GM10248 (cell line): ENCODE results near the gene LIN54.
A peak's percentile ranks its signal among the peaks of the same experiment; 100 is the strongest.
"Not testable (repeated sequence)": the region's sequence is repeated elsewhere in the genome, so short reads cannot be mapped to it uniquely, and the experiment has no call there.

Experiments used
- CTCF ChIA-PET: fragments of 300-600 bp; sonication (Branson Sonifier 250); formaldehyde crosslinking; extraction: SDS; loops from one replicate; lab custom pipeline; 2021; ENCODE audit warnings: antibody characterized with exemption; lab: Yijun Ruan, JAX
- POLR2A ChIA-PET: fragments of 350-650 bp; sonication (Branson Sonifier 250); formaldehyde crosslinking; extraction: SDS; loops from one replicate; lab custom pipeline; 2020; ENCODE audit warnings: antibody characterized with exemption; lab: Yijun Ruan, JAX
- DNase-seq: peaks from one replicate; pipeline ENCODE4 v3.0.0; 2012; ENCODE audit errors: extremely low spot score
- TF ChIP-seq, protein P1 (sequence below): IDR thresholded peaks from 2 replicates; pipeline ENCODE4 v1.5.1; 2012; ENCODE audit warnings: mild to moderate bottlenecking, low read depth; ENCODE audit errors: extremely low read depth, missing control alignments, control extremely low read depth

Gene LIN54

DNA sequence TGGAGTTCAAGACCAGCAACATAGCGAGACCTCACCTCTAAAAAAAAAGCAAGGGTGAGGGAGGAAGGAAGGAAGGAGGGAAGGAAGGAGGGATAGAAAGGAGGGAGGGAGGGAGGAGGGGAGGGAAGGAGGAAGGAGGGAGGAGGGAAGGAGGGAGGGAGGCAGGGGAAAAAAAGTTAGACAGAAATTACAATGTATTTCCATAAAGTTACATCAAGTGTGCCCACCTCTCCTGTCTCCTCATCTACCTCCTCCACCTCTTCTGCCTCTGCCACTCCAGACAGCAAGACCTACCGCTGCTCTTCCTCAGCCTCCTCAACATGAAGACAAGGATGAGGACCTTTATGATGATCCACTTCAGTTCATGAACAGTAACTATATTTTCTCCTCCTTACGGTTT, 8.3 kb downstream of the LIN54 start:
- CTCF ChIA-PET = interaction anchor here (1.6 kb wide), 1 partner anchor 11 kb away, joined by 4 read pairs; no protein-coding TSS in a partner anchor
- POLR2A ChIA-PET = interaction anchor here (0.6 kb wide), 2 partner anchors 17 to 53 kb away, joined by 3 to 4 read pairs; no protein-coding TSS in a partner anchor
- TF ChIP-seq, protein P1, sequence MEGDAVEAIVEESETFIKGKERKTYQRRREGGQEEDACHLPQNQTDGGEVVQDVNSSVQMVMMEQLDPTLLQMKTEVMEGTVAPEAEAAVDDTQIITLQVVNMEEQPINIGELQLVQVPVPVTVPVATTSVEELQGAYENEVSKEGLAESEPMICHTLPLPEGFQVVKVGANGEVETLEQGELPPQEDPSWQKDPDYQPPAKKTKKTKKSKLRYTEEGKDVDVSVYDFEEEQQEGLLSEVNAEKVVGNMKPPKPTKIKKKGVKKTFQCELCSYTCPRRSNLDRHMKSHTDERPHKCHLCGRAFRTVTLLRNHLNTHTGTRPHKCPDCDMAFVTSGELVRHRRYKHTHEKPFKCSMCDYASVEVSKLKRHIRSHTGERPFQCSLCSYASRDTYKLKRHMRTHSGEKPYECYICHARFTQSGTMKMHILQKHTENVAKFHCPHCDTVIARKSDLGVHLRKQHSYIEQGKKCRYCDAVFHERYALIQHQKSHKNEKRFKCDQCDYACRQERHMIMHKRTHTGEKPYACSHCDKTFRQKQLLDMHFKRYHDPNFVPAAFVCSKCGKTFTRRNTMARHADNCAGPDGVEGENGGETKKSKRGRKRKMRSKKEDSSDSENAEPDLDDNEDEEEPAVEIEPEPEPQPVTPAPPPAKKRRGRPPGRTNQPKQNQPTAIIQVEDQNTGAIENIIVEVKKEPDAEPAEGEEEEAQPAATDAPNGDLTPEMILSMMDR = no peak
- no peak for DNase-seq

DNA sequence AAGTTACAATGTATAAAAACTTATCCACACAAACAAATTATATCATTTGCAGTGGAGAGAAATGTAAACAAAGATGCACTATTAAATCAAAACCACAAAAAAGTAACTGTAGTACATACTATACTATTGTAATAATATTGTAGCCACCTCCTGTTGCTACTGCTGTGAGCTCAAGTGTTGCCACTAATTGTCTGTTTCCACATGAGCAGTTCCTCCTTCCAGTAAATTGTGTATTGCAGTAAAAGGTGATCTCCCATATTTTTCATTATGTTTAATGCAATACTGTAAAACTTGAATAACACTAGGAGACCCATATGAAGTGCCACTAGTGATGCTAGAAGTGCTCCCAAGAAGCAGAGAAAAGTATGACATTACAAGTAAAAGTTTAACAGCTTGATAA, 11.7 kb downstream of the LIN54 start:
- no peak for DNase-seq
- TF ChIP-seq, protein P1 = no peak
- ChIA-PET CTCF (interaction anchor here (1.0 to 1.3 kb wide), 3 partner anchors 8 to 11 kb away, joined by 3 to 5 read pairs (median 4); no protein-coding TSS in a partner anchor), POLR2A (interaction anchor here (0.8 kb wide), 1 partner anchor 99 kb away, joined by 3 read pairs; the partner anchor contains the start of gene THAP9)

DNA sequence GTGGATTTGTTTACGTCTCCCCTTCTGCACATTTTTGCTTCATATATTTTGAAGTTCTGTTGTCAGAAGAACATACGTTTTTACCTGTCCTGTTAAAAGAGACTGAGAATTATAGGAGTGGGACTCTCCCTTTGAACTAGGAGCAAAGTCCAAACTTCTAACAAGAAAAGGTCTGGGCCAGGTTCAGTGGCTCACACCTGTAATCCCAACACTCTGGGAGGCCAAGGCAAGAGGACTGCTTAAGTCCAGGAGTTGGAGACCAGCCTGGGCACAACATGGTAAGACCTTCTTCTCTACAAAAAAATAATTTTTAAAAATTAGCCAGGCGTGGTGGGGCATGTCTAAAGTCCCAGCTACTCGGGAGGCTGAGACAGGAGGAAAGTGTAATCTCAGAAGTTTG, 15.8 kb downstream of the LIN54 start:
- POLR2A ChIA-PET = no interaction called here
- CTCF ChIA-PET = interaction anchor here (0.7 to 1.3 kb wide), 2 partner anchors 11 to 15 kb away, joined by 3 to 6 read pairs; no protein-coding TSS in a partner anchor
- TF ChIP-seq, protein P1 = no peak
- DNase-seq = no peak

DNA sequence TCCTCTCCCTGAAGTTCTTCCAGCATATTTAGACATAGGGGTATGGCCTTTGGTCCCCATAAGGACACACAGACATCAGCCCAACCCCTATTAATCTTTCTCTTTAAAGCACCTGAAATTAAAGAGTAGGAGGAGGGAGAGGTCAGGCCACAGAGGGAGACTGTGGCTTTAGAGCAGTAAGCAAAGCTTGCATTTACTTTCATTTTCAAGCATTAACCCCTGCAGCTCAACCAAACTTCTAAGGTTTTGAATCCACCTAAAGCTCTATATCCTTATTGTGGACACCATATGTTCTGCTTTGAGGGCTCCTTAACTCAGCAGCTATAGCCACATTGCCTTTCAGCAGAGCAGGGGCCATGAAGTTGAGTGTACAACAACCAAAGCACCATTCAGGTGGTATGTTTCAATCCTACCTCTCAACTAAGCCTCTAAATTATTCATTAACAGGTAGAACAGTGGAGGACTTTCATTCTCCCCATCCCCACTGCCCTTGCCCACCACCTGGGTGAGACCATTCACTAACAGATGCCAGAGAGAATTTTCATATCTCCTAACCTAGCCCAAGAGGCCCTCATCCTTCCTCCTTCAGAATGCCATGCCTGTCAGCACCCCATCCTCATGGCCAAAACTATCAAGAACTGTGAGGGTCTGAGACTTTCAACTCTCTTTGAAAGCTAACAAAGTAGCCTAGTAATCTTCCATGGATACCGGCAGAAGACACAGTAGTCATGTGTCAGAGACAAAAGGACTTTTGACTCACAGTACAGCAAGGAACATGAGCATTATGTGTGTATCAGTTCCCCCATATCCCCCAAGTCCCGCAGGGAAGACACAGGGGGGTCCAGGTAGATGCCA, 20.8 kb downstream of the LIN54 start:
- TF ChIP-seq, protein P1 = no peak
- peak; percentile 65 for DNase-seq
- ChIA-PET CTCF (interaction anchor here (0.9 to 2.3 kb wide), 8 partner anchors 9 to 23 kb away, joined by 3 to 9 read pairs (median 5); no protein-coding TSS in a partner anchor), POLR2A (no interaction called here)

DNA sequence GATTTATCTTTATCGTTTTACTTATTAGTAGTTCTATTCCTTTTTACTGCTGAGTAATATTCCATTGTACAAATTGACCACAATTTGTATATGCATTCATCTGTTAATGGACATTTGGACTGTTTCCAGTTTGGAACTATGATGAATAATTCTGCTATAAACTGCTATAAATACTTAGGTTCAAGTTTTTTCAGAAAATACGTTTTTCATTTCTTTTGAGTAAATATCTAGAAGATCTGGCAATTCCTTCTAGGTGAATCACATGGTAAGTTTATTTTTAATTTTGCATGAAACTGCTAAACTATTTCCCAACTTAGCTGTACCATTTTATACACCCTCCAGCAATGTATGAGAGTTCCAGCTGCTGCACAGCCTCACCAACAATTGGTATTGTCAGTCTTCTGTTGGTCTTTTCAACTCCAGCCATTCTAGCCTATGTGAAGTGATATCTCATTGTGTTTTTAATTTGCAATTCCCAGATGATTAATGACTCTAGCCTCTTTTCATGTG, 22.2 kb downstream of the LIN54 start:
- ChIA-PET CTCF (interaction anchor here (1.8 to 2.3 kb wide), 2 partner anchors 10 to 22 kb away, joined by 3 to 5 read pairs; no protein-coding TSS in a partner anchor), POLR2A (no interaction called here)
- TF ChIP-seq, protein P1 = no peak
- no peak for DNase-seq

DNA sequence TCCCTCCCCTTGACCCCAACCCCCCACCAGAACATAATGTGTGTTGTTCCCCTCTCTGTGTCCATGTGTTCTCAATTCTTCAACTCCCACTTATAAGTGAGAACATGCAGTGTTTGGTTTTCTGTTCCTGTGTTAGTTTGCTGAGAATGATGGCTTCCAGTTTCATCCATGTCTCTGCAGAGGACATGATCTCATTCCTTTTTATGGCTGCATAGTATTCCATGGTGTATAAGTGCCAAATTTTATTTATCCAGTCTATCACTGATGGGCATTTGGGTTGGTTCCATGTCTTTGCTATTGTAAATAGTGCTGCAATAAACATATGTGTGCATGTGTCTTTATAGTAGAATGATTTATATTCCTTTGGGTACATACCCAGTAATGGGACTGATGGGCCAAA, 23.1 kb downstream of the LIN54 start:
- POLR2A ChIA-PET, DNase-seq, CTCF ChIA-PET: not testable (repeated sequence)

DNA sequence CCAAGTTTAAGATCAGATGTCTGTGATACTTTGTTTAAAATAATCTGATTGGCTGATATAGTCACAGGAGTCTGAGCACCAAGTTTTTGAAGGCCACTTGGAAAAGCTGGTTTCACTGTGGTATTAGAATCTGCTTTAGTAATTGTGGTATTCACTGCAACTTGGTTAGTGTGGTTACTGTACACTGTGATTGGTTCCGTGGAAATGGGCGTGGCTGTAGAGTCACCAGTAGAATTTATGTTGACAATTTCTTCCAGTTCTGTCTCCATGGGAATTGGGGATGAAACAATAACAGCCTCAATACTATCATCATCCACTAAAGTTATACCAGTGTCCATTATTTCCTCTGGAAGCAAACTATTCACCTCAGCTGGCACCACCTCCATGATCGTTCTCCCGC, 26.2 kb downstream of the LIN54 start:
- DNase-seq = no peak
- POLR2A ChIA-PET = interaction anchor here (0.5 kb wide), 1 partner anchor 178 kb away, joined by 3 read pairs; no protein-coding TSS in a partner anchor
- CTCF ChIA-PET = interaction anchor here (1.7 kb wide), 1 partner anchor 79 kb away, joined by 4 read pairs; no protein-coding TSS in a partner anchor
- TF ChIP-seq, protein P1 = no peak
